ENCODE data around the gene ADAMTSL3.

Gene ADAMTSL3

DNA sequence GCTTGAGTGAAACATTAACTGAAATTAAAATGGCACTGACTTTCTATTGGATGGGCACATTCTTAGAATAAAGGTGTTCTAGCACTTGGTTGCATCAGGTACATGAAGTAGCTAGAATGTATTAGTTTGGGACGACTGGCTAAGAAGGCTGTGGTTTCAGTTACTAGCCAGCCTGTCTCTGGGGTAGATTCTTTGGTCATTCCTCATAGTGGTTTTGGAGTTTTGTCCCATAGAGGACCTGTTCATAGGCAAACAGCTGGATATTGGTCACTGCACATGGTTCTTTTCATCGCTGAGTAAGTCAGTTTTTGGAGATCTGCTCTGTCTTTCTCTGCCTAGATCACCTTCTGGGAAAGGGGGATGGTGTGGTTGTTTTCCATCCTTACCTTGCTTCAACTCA lies 55.3 kb downstream of the ADAMTSL3 start:
- H3K27ac ChIP-seq (ENCODE audit: low read length), result no peak overlapping the region
- no peaks in the 10 kb centered on the region for H3K36me3 ChIP-seq (ENCODE audit: insufficient read depth, low read depth, low read length)
- H3K4me1 ChIP-seq (ENCODE audit: insufficient read depth, low read length), result no peaks in the 10 kb centered on the region
- H3K9me3 ChIP-seq (ENCODE audit: insufficient read depth, low read depth, low read length), result no peaks in the 10 kb centered on the region
- no peaks in the 10 kb centered on the region for H3K27me3 ChIP-seq (ENCODE audit: insufficient read depth, low read length)
- H3K9ac ChIP-seq (ENCODE audit: low read depth, low read length), result no peak overlapping the region
- H3K4me3 ChIP-seq (ENCODE audit: low read length), result no peak overlapping the region

DNA sequence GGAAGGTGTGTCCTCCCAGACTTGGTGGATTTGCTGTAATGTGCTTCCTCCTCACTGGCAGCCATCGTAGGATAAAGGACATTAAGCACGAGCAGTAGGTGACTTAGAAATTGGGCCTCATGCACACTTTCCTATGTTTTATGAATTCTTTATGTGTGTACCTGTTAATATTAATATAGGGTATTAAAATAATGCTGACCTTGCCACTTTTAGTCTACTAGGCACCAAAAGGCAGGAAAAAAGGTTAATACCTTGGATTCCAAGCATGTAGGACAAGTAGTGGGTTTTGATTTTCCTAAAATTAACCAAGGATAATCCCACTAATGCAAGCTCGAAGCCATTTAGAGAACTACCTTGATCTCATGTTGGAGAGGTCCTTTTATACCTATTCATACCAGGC lies 55.9 kb downstream of the ADAMTSL3 start:
- H3K4me1 ChIP-seq (ENCODE audit: insufficient read depth, low read length), result no peaks in the 10 kb centered on the region
- H3K4me3 ChIP-seq (ENCODE audit: low read length), result no peak overlapping the region
- no peaks in the 10 kb centered on the region for H3K9me3 ChIP-seq (ENCODE audit: insufficient read depth, low read depth, low read length)
- H3K36me3 ChIP-seq (ENCODE audit: insufficient read depth, low read depth, low read length), result no peaks in the 10 kb centered on the region
- no peaks in the 10 kb centered on the region for H3K27me3 ChIP-seq (ENCODE audit: insufficient read depth, low read length)
- H3K27ac ChIP-seq (ENCODE audit: low read length), result no peak overlapping the region
- no peak overlapping the region for H3K9ac ChIP-seq (ENCODE audit: low read depth, low read length)

DNA sequence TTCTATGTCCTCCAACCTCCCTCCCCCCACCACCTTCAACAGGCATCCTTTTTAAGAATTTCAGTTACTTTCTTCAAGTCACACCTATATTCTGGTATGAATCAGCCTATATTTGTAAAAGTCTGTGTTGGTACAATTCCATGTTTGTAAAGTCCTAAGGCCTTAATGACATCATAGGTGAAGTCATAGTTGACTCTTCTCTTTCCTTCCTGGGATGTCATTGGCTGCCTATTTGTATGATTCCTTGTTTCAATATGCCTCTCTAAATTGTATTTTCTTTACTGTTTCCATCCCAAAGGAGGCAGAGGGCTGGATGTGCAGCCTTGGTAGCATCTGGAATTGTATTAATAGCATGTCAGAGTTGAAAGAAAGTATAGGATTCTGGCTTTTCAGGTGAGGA lies 56.5 kb downstream of the ADAMTSL3 start:
- H3K4me1 ChIP-seq (ENCODE audit: insufficient read depth, low read length), result no peaks in the 10 kb centered on the region
- H3K27ac ChIP-seq (ENCODE audit: low read length), result no peak overlapping the region
- no peaks in the 10 kb centered on the region for H3K27me3 ChIP-seq (ENCODE audit: insufficient read depth, low read length)
- no peaks in the 10 kb centered on the region for H3K9me3 ChIP-seq (ENCODE audit: insufficient read depth, low read depth, low read length)
- no peak overlapping the region for H3K9ac ChIP-seq (ENCODE audit: low read depth, low read length)
- no peak overlapping the region for H3K4me3 ChIP-seq (ENCODE audit: low read length)
- H3K36me3 ChIP-seq (ENCODE audit: insufficient read depth, low read depth, low read length), result no peaks in the 10 kb centered on the region

DNA sequence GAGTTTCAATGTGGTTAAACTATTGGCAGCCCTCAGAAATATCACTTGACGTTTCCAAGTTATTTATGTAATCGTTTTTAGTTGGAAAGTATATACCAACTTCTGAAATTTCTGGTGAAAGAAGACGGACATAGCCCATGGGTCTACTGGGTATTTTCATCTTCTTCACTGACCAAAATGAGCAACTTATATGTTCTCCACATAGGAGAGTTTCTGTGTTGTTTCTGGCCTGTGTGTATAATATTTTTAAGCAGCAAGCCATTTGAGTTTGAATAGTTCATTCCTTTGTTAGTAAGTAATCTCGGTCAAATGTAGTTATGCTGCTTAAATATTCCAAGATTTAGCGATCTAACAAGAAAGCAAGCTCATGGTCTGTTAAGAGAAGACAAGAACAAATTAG lies 57.3 kb downstream of the ADAMTSL3 start:
- no peaks in the 10 kb centered on the region for H3K9me3 ChIP-seq (ENCODE audit: insufficient read depth, low read depth, low read length)
- no peak overlapping the region for H3K9ac ChIP-seq (ENCODE audit: low read depth, low read length)
- H3K4me3 ChIP-seq (ENCODE audit: low read length), result no peak overlapping the region
- H3K36me3 ChIP-seq (ENCODE audit: insufficient read depth, low read depth, low read length), result no peaks in the 10 kb centered on the region
- no peak overlapping the region for H3K27ac ChIP-seq (ENCODE audit: low read length)
- no peaks in the 10 kb centered on the region for H3K4me1 ChIP-seq (ENCODE audit: insufficient read depth, low read length)
- H3K27me3 ChIP-seq (ENCODE audit: insufficient read depth, low read length), result no peaks in the 10 kb centered on the region

DNA sequence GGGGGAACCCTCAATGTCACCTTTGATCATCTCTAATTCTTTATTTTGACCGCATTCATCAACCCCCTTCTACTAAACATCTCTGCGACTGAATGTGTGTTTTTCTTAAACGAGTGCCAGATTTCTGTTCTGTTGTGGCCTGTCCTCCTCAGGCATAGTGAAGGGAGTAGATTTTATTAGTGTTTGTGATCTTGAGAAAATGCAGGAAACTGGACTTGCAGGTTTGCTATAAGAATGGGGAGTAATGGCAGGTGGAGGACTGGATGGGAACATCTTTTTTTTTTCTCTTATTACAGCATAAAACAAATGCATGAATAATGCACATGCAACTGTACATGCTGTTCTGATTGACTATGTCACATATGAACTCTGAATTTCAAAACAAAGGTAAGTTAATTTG lies 59.3 kb downstream of the ADAMTSL3 start:
- H3K4me3 ChIP-seq (ENCODE audit: low read length), result no peak overlapping the region
- no peaks in the 10 kb centered on the region for H3K36me3 ChIP-seq (ENCODE audit: insufficient read depth, low read depth, low read length)
- no peaks in the 10 kb centered on the region for H3K27me3 ChIP-seq (ENCODE audit: insufficient read depth, low read length)
- no peak overlapping the region for H3K9ac ChIP-seq (ENCODE audit: low read depth, low read length)
- H3K4me1 ChIP-seq (ENCODE audit: insufficient read depth, low read length), result no peaks in the 10 kb centered on the region
- no peak overlapping the region for H3K27ac ChIP-seq (ENCODE audit: low read length)
- H3K9me3 ChIP-seq (ENCODE audit: insufficient read depth, low read depth, low read length), result no peaks in the 10 kb centered on the region

DNA sequence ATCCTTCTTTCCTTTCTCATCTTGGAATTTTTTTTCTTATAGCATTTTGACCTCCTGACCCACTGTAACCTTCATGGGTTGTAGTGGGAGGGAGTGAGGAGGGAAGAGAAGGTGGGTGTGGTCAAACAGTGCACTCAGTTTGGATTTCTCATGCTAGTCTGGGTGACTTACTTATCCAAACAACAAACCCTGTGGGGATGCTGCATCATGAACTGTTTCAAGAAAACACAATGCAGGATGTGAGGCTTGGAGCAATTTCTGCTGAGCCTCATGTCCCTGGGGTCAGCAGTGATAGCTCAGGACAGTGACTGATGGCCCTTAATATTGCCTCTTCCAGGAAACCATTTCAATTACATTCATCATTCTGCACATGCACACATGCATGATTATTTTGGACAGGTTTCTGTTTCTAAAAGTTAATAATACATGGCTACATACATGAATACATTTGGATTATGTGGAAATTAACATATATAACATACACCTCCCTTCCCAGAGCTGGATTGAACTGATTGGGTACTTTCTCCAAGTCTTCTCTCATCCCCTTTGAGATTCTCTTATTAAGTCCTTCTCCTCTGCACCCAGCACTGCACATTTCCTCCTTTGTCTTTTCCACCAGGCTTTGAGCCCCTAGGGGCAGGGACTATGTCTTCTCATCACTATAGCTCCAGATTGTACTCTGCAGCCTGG lies 61.2 kb downstream of the ADAMTSL3 start:
- Histone ChIP-seq H3K36me3 (ENCODE audit: insufficient read depth, low read depth, low read length) (no peaks in the 10 kb centered on the region), H3K4me1 (ENCODE audit: insufficient read depth, low read length) (no peaks in the 10 kb centered on the region), H3K27me3 (ENCODE audit: insufficient read depth, low read length) (no peaks in the 10 kb centered on the region), H3K9ac (ENCODE audit: low read depth, low read length) (no peak overlapping the region), H3K4me3 (ENCODE audit: low read length) (no peak overlapping the region), H3K9me3 (ENCODE audit: insufficient read depth, low read depth, low read length) (no peaks in the 10 kb centered on the region), H3K27ac (ENCODE audit: low read length) (no peak overlapping the region)

DNA sequence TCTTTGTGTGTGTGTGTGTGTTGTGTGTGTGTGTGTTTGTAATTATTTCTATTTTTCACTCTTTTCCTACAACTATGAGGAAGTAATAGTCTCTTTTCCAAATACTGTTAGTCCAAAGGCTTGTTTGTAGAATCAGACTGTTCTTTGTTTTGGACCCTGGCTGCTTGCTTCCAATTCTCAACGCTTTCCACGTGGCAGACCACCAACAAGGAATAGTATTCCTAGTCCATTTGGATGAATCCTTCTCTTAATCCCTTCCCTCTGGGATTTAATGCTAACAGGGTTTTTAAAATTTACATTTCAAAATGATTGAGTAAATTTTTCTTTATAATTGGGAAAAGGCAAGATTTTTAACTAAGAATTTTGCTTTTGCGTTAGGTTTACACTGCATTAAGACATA lies 62.7 kb downstream of the ADAMTSL3 start:
- H3K36me3 ChIP-seq (ENCODE audit: insufficient read depth, low read depth, low read length), result no peaks in the 10 kb centered on the region
- no peak overlapping the region for H3K9ac ChIP-seq (ENCODE audit: low read depth, low read length)
- no peak overlapping the region for H3K4me3 ChIP-seq (ENCODE audit: low read length)
- H3K27me3 ChIP-seq (ENCODE audit: insufficient read depth, low read length), result no peaks in the 10 kb centered on the region
- H3K27ac ChIP-seq (ENCODE audit: low read length), result no peak overlapping the region
- H3K4me1 ChIP-seq (ENCODE audit: insufficient read depth, low read length), result peaks cover 3% of the 10 kb centered on the region; the same call in 1 of the 2 replicates
- no peaks in the 10 kb centered on the region for H3K9me3 ChIP-seq (ENCODE audit: insufficient read depth, low read depth, low read length)

DNA sequence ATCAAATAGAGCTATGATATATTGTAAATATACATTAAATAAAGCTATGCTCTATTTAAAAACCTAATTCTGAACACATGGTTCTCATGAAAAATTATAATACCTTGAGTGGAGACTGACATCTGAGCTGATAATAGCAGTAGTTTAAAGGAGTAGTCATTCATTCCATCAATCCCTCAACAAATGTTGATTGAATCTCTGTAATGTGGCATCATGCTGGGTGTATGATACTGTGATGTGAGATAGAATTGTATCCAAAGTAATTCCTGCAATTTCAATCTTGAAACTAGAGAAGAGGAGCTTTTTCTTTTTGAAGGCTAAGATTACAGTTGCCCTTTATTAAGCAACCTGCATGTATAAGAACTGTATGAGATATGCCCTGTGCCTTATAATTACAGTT lies 63.1 kb downstream of the ADAMTSL3 start:
- H3K9me3 ChIP-seq (ENCODE audit: insufficient read depth, low read depth, low read length), result no peaks in the 10 kb centered on the region
- H3K4me1 ChIP-seq (ENCODE audit: insufficient read depth, low read length), result peaks cover 3% of the 10 kb centered on the region; the same call in 1 of the 2 replicates
- no peak overlapping the region for H3K9ac ChIP-seq (ENCODE audit: low read depth, low read length)
- H3K27me3 ChIP-seq (ENCODE audit: insufficient read depth, low read length), result no peaks in the 10 kb centered on the region
- no peaks in the 10 kb centered on the region for H3K36me3 ChIP-seq (ENCODE audit: insufficient read depth, low read depth, low read length)
- H3K27ac ChIP-seq (ENCODE audit: low read length), result no peak overlapping the region
- no peak overlapping the region for H3K4me3 ChIP-seq (ENCODE audit: low read length)

DNA sequence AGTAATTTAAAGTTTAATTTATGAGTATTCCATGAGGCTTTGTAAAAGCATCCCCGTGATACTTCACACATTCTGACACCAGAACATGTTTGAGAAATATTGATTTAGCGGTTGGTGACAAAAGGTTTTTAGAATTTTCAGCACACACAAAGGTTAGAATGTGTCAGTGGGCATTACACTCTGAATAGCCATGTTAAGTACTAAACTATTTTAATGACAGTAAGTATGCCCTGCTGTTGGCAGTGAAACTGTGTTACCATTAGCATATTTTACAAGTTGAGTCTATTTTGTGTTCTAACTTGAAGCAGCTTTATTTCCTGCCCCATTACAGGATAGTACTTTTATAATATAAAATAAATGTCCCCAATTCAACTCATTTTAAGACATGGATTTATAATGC lies 66.5 kb downstream of the ADAMTSL3 start:
- Histone ChIP-seq H3K4me1 (ENCODE audit: insufficient read depth, low read length) (peaks cover 3% of the 10 kb centered on the region; the same call in 1 of the 2 replicates), H3K27ac (ENCODE audit: low read length) (no peak overlapping the region), H3K9me3 (ENCODE audit: insufficient read depth, low read depth, low read length) (no peaks in the 10 kb centered on the region), H3K36me3 (ENCODE audit: insufficient read depth, low read depth, low read length) (no peaks in the 10 kb centered on the region), H3K27me3 (ENCODE audit: insufficient read depth, low read length) (no peaks in the 10 kb centered on the region), H3K9ac (ENCODE audit: low read depth, low read length) (no peak overlapping the region), H3K4me3 (ENCODE audit: low read length) (no peak overlapping the region)

DNA sequence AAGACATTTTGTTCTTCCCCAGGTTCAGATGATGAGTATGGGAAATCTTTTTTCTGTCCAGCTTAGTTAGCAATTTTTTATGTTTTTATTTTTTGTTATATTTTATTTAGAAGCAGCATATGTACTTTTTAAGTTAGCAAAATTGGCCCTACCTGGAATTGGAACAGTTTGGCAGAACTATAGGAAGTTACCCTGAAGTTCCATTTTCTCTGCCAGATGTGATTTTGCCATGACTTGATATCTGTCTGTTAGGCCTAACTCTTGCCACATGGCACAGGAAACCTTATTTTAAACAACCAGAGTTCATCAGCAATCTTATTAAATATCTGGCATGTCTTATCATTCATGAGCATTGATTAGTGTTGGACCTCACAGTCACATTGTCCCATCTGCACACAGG lies 67.1 kb downstream of the ADAMTSL3 start:
- Histone ChIP-seq H3K27me3 (ENCODE audit: insufficient read depth, low read length) (no peaks in the 10 kb centered on the region), H3K9me3 (ENCODE audit: insufficient read depth, low read depth, low read length) (no peaks in the 10 kb centered on the region), H3K36me3 (ENCODE audit: insufficient read depth, low read depth, low read length) (no peaks in the 10 kb centered on the region), H3K4me3 (ENCODE audit: low read length) (no peak overlapping the region), H3K9ac (ENCODE audit: low read depth, low read length) (no peak overlapping the region), H3K4me1 (ENCODE audit: insufficient read depth, low read length) (peaks cover 3% of the 10 kb centered on the region; the same call in 1 of the 2 replicates), H3K27ac (ENCODE audit: low read length) (no peak overlapping the region)

DNA sequence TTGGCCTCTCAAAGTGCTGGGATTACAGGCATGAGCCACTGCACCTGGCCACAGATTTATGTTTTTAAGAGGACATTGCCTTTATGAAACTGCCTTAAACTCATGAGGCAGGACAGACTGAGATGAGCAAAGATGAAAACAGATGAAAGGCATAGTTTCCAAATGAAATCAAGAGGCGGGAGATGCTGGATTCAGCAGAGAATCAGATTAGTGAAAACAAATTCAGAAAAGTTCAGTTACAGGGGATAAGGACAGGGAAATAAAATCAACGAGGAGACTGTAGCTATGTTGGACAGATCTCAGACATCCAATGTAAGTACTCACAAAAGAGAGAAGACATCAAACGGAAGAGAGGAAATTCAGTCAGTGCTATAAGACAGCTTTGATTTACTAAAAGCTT lies 68.1 kb downstream of the ADAMTSL3 start:
- Histone ChIP-seq H3K4me3 (ENCODE audit: low read length) (no peak overlapping the region), H3K27me3 (ENCODE audit: insufficient read depth, low read length) (no peaks in the 10 kb centered on the region), H3K36me3 (ENCODE audit: insufficient read depth, low read depth, low read length) (no peaks in the 10 kb centered on the region), H3K4me1 (ENCODE audit: insufficient read depth, low read length) (peaks cover 3% of the 10 kb centered on the region; the same call in 1 of the 2 replicates), H3K9me3 (ENCODE audit: insufficient read depth, low read depth, low read length) (no peaks in the 10 kb centered on the region), H3K9ac (ENCODE audit: low read depth, low read length) (no peak overlapping the region), H3K27ac (ENCODE audit: low read length) (no peak overlapping the region)

DNA sequence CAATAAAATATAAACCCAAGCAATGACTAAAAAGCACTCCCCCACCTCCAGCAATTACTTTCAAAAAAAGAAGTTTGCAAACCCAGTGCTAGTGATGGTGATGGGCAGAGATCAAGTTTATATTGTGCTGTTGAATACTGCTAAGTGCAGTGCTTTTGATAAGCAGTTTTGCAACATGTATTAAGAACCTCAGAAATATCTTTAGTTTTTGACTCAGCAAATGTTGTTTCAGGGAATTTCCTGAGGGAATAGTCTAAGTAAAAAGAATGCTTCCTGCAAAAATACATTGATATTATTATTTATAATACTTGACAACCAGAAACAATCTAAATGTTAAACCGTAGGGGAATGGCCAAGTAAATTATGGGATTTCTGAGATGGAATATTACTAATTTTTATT lies 69.3 kb downstream of the ADAMTSL3 start:
- no peaks in the 10 kb centered on the region for H3K27me3 ChIP-seq (ENCODE audit: insufficient read depth, low read length)
- no peak overlapping the region for H3K4me3 ChIP-seq (ENCODE audit: low read length)
- H3K36me3 ChIP-seq (ENCODE audit: insufficient read depth, low read depth, low read length), result no peaks in the 10 kb centered on the region
- H3K9me3 ChIP-seq (ENCODE audit: insufficient read depth, low read depth, low read length), result no peaks in the 10 kb centered on the region
- no peak overlapping the region for H3K27ac ChIP-seq (ENCODE audit: low read length)
- no peak overlapping the region for H3K9ac ChIP-seq (ENCODE audit: low read depth, low read length)
- H3K4me1 ChIP-seq (ENCODE audit: insufficient read depth, low read length), result peaks cover 3% of the 10 kb centered on the region; the same call in 1 of the 2 replicates
